Neural cell (in vitro differentiated cells): ENCODE data around the gene PARVG. TPM values are rescaled to one million over a fixed set of nuclear protein-coding genes. Genes with fewer than 3 reads are reported as not detected.

Experiments
- H2AFZ ChIP-seq: fragments of 200-600, 300-800 bp; sonication (generic), shearing (Covaris generic); 2 replicates; pipeline ENCODE4 v1.6.0; 2014; ENCODE audit warnings: low read depth, mild to moderate bottlenecking, antibody characterized with exemption, low read length, moderate library complexity
- H3F3A ChIP-seq: fragments of 200-600 bp; shearing (Covaris generic); 2 replicates; pipeline ENCODE4 v1.6.1; 2016; ENCODE audit warnings: mild to moderate bottlenecking, moderate library complexity, mixed read lengths, antibody characterized with exemption, low read length; ENCODE audit not compliant: insufficient read depth, poor library complexity, severe bottlenecking
- H3K27ac ChIP-seq: fragments of 200-600, 300-800 bp; sonication (generic), shearing (Covaris generic); 2 replicates; pipeline ENCODE4 v1.5.1; 2014; ENCODE audit warnings: mild to moderate bottlenecking, low read length, moderate library complexity
- H3K27me3 ChIP-seq: fragments of 300-800, 200-600 bp; sonication (generic), shearing (Covaris generic); 2 replicates; pipeline ENCODE4 v1.6.0; 2014; ENCODE audit warnings: mild to moderate bottlenecking, low read depth, low read length, moderate library complexity; ENCODE audit not compliant: insufficient read depth
- H3K36me3 ChIP-seq: fragments of 300-800, 200-600 bp; sonication (generic), shearing (Covaris generic); 2 replicates; pipeline ENCODE4 v1.5.1; 2014; ENCODE audit warnings: mild to moderate bottlenecking, antibody characterized with exemption, low read length, moderate library complexity; ENCODE audit not compliant: insufficient read depth
- H3K4me2 ChIP-seq: fragments of 300-800, 200-600 bp; sonication (generic), shearing (Covaris generic); 2 replicates; pipeline ENCODE4 v1.6.0; 2014; ENCODE audit warnings: mild to moderate bottlenecking, low read length
- H3K4me3 ChIP-seq: fragments of 300-800, 200-600 bp; sonication (generic), shearing (Covaris generic); 2 replicates; pipeline ENCODE4 v1.5.1; 2014; ENCODE audit warnings: mild to moderate bottlenecking, low read length, moderate library complexity
- H3K79me2 ChIP-seq: fragments of 200-600 bp; shearing (Covaris generic); replicated peaks from 2 replicates; pipeline ENCODE4 v1.6.0; 2014; ENCODE audit warnings: mild to moderate bottlenecking, low read length, moderate library complexity; ENCODE audit not compliant: insufficient read depth
- H3K9ac ChIP-seq: fragments of 300-800, 200-600 bp; sonication (generic), shearing (Covaris generic); 2 replicates; pipeline ENCODE4 v1.6.1; 2016; ENCODE audit warnings: mild to moderate bottlenecking, low read length, mixed read lengths
- H3K9me2 ChIP-seq: fragments of 200-600 bp; shearing (Covaris generic); 2 replicates; pipeline ENCODE4 v1.6.1; 2016; ENCODE audit warnings: mild to moderate bottlenecking, low read length, mixed read lengths; ENCODE audit not compliant: insufficient read depth
- H3K9me3 ChIP-seq: fragments of 200-600, 300-800 bp; sonication (generic), shearing (Covaris generic); 2 replicates; pipeline ENCODE4 v1.6.1; 2016; ENCODE audit warnings: mild to moderate bottlenecking, mixed run types, low read length, moderate library complexity, mixed read lengths
- H4K20me1 ChIP-seq: fragments of 200-600 bp; shearing (Covaris generic); 2 replicates; pipeline ENCODE4 v1.6.1; 2016; ENCODE audit warnings: mild to moderate bottlenecking, mixed run types; ENCODE audit not compliant: insufficient read depth
- EP300 ChIP-seq: fragments of 450-650 bp; conservative IDR thresholded peaks from 2 replicates; pipeline ENCODE4 v1.6.1; 2014; ENCODE audit warnings: antibody characterized with exemption, mild to moderate bottlenecking, moderate library complexity; ENCODE audit not compliant: poor library complexity, severe bottlenecking
- EZH2 ChIP-seq: fragments of 200-600, 300-800 bp; shearing (Covaris generic), sonication (generic); IDR thresholded peaks from 2 replicates; pipeline ENCODE4 v1.6.1; 2014; ENCODE audit warnings: antibody characterized with exemption, low read length, borderline replicate concordance, mild to moderate bottlenecking; ENCODE audit not compliant: insufficient read depth, poor library complexity, severe bottlenecking
- MXI1 ChIP-seq: fragments of 450-650 bp; conservative IDR thresholded peaks from 2 replicates; pipeline ENCODE4 v1.6.1; 2014; ENCODE audit warnings: antibody characterized with exemption, mild to moderate bottlenecking; ENCODE audit not compliant: poor library complexity, severe bottlenecking
- POLR2AphosphoS5 ChIP-seq: IDR thresholded peaks from 2 replicates; pipeline ENCODE4 v1.6.1; 2012
- RAD21 ChIP-seq: fragments of 450-650 bp; conservative IDR thresholded peaks from 2 replicates; pipeline ENCODE4 v1.6.1; 2014; ENCODE audit warnings: antibody characterized with exemption, mild to moderate bottlenecking, moderate library complexity
- SMC3 ChIP-seq: fragments of 450-650 bp; conservative IDR thresholded peaks from 2 replicates; pipeline ENCODE4 v1.6.1; 2014; ENCODE audit warnings: antibody characterized with exemption, mild to moderate bottlenecking, moderate library complexity; ENCODE audit not compliant: poor library complexity
- TAF1 ChIP-seq: IDR thresholded peaks from 2 replicates; pipeline ENCODE4 v1.6.1; 2012; ENCODE audit warnings: low read depth
- polyA plus RNA-seq: library from polyadenylated mRNA; depleted of rRNA; stranded (reverse); fragments of >200 nt; gene quantifications from 2 replicates; pipeline ENCODE4 v1.2.3, GENCODE V29; 2014
- TF ChIP-seq, protein P1 (sequence below): fragments of 450-650 bp; IDR thresholded peaks from 2 replicates; pipeline ENCODE4 v1.5.1; 2014; ENCODE audit warnings: antibody characterized with exemption, mild to moderate bottlenecking, moderate library complexity; ENCODE audit not compliant: poor library complexity, severe bottlenecking
- TF ChIP-seq, protein P2 (sequence below): IDR thresholded peaks from 2 replicates; pipeline ENCODE4 v1.6.1; 2012; ENCODE audit warnings: borderline replicate concordance

The PARVG gene
- polyA plus RNA-seq, 1 donor from 2014 or later: not detected

DNA sequence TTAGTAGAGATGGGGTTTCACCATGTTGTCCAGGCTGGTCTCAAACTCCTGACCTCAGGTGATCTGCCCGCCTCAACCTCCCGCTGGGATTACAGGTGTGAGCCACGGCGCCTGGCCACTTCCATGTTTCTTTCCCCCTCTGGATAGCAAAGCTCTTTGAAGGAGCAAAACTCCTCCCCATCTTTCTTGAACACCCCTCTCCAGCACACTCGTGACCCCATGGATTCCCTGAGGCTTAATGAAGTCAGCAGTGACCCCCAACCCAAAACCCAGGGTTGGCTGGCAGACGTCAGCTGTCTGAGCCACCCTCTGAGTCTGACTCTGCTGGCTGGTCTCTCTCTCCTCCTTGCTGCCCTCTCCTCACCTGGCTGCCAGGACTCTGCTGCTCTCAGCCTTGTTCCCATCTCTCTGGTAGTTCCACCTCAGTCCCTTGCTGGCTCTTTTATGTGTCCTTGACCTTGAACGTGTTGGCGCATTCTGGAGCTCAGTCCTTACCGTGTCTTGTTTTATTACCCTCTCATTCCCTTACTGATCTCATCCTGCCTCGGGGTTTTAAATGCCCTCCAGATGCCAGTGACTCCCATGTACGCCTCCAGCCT is 44.5 kb downstream of the PARVG start:
- TF ChIP-seq MXI1: no peak
- TF ChIP-seq EP300: no peak
- TF ChIP-seq RAD21: no peak
- TF ChIP-seq TAF1: no peak
- no peak for TF ChIP-seq POLR2AphosphoS5
- TF ChIP-seq SMC3: no peak
- TF ChIP-seq, protein P1, sequence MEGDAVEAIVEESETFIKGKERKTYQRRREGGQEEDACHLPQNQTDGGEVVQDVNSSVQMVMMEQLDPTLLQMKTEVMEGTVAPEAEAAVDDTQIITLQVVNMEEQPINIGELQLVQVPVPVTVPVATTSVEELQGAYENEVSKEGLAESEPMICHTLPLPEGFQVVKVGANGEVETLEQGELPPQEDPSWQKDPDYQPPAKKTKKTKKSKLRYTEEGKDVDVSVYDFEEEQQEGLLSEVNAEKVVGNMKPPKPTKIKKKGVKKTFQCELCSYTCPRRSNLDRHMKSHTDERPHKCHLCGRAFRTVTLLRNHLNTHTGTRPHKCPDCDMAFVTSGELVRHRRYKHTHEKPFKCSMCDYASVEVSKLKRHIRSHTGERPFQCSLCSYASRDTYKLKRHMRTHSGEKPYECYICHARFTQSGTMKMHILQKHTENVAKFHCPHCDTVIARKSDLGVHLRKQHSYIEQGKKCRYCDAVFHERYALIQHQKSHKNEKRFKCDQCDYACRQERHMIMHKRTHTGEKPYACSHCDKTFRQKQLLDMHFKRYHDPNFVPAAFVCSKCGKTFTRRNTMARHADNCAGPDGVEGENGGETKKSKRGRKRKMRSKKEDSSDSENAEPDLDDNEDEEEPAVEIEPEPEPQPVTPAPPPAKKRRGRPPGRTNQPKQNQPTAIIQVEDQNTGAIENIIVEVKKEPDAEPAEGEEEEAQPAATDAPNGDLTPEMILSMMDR: no peak
- TF ChIP-seq, protein P2, sequence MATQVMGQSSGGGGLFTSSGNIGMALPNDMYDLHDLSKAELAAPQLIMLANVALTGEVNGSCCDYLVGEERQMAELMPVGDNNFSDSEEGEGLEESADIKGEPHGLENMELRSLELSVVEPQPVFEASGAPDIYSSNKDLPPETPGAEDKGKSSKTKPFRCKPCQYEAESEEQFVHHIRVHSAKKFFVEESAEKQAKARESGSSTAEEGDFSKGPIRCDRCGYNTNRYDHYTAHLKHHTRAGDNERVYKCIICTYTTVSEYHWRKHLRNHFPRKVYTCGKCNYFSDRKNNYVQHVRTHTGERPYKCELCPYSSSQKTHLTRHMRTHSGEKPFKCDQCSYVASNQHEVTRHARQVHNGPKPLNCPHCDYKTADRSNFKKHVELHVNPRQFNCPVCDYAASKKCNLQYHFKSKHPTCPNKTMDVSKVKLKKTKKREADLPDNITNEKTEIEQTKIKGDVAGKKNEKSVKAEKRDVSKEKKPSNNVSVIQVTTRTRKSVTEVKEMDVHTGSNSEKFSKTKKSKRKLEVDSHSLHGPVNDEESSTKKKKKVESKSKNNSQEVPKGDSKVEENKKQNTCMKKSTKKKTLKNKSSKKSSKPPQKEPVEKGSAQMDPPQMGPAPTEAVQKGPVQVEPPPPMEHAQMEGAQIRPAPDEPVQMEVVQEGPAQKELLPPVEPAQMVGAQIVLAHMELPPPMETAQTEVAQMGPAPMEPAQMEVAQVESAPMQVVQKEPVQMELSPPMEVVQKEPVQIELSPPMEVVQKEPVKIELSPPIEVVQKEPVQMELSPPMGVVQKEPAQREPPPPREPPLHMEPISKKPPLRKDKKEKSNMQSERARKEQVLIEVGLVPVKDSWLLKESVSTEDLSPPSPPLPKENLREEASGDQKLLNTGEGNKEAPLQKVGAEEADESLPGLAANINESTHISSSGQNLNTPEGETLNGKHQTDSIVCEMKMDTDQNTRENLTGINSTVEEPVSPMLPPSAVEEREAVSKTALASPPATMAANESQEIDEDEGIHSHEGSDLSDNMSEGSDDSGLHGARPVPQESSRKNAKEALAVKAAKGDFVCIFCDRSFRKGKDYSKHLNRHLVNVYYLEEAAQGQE: no peak
- no peak for TF ChIP-seq EZH2

DNA sequence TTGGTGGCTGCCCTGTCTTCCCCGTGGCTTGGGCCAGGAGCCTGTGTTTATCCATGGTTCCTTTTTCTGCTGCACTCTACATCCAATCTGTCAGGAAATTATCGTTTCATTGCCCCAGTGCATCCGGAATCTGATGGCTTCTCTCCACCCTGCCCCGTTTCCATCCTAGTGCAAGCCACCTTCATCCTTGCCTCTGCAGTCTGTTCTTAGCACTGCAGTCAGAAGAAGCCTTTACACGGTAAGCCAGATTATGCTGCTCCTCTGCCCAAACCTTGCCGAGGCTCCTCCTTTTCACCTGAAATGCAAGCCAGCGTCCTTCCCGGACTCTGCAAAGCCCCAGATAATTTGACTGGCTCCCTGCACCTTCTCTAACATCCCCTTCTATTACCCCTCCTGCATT is 45.1 kb downstream of the PARVG start:
- TF ChIP-seq RAD21: no peak
- TF ChIP-seq, protein P2: no peak
- TF ChIP-seq EZH2: no peak
- no peak for TF ChIP-seq EP300
- TF ChIP-seq, protein P1: no peak
- no peak for TF ChIP-seq TAF1
- no peak for TF ChIP-seq MXI1
- TF ChIP-seq SMC3: no peak
- no peak for TF ChIP-seq POLR2AphosphoS5
- Histone ChIP-seq H3K27me3 (no peaks in the 10 kb centered on the region), H3K79me2 (no peaks in the 10 kb centered on the region), H4K20me1 (no peaks in the 10 kb centered on the region), H3K9me2 (no peaks in the 10 kb centered on the region), H3F3A (no peaks in the 10 kb centered on the region), H3K4me3 (no peak overlapping the region), H3K27ac (no peak overlapping the region), H3K4me2 (no peak overlapping the region), H3K9ac (no peak overlapping the region), H3K36me3 (no peaks in the 10 kb centered on the region), H3K9me3 (peaks cover 6% of the 10 kb centered on the region), H2AFZ (no peak overlapping the region)

More for the DNA sequence above, 44.5 kb downstream of the PARVG start:
- Histone ChIP-seq H2AFZ (no peak overlapping the region), H3K4me2 (no peak overlapping the region), H3F3A (no peaks in the 10 kb centered on the region), H3K27ac (no peak overlapping the region), H3K4me3 (no peak overlapping the region), H3K9me2 (no peaks in the 10 kb centered on the region), H3K79me2 (no peaks in the 10 kb centered on the region), H3K36me3 (no peaks in the 10 kb centered on the region), H3K9me3 (peaks cover 6% of the 10 kb centered on the region), H3K9ac (no peak overlapping the region), H4K20me1 (no peaks in the 10 kb centered on the region), H3K27me3 (no peaks in the 10 kb centered on the region)
